T-helper 2 cell treated with Interferon-gamma antibody and Interleukin-4, amounts not matched to agents 100 ng/mL and 5 ng/mL, for 36 hours (primary cell): Measurements from ENCODE around the gene MYH10. TPM values are rescaled to one million over a fixed set of nuclear protein-coding genes. Genes with fewer than 3 reads are reported as not detected.

ENCODE experiments used
- intact Hi-C: fragments of 100-400 bp; cut with micrococcal nuclease; formaldehyde crosslinking; loops from one replicate; pipeline ENCODE4 v1.15.1; 2023
- total RNA-seq: library from RNA; stranded (reverse); gene quantifications from 2 replicates; pipeline ENCODE4 v1.2.3, GENCODE V29; 2022

The MYH10 gene
- total RNA-seq, 1 donor from 2014 or later, result 8.5 TPM

GRCh38 chr17:8649157-8650118 lies 18.9 kb upstream of the MYH10 start:
- intact Hi-C loops, result no loop called here

DNA sequence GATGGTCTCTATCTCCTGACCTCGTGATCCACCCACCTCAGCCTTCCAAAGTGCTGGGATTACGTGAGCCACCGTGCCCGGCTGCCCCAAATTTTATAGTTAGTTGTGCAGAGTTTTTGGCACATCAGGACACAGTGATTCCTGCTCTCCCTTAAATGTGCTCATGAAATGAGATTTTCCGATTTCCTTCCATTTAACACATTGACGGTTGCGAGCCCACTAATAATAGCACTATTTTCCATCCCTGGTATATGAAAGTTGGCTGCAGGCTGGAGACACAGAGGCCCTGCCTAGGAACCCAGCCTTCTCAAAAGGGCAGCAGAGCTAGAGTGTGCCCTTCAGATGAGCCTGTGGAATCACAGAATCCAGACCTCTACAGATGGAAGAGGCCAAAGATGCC lies 17.4 kb upstream of the MYH10 start:
- intact Hi-C loops, result no loop called here

- intact Hi-C loops, result no loop called here
Measured at GRCh38 chr17:8647202-8647601, 16.7 kb upstream of the MYH10 start.

- intact Hi-C loops, result no loop called here
Measured at GRCh38 chr17:8644507-8644902, 14.0 kb upstream of the MYH10 start.

- intact Hi-C loops, result no loop called here
Measured at GRCh38 chr17:8643855-8644506, 13.5 kb upstream of the MYH10 start.

DNA sequence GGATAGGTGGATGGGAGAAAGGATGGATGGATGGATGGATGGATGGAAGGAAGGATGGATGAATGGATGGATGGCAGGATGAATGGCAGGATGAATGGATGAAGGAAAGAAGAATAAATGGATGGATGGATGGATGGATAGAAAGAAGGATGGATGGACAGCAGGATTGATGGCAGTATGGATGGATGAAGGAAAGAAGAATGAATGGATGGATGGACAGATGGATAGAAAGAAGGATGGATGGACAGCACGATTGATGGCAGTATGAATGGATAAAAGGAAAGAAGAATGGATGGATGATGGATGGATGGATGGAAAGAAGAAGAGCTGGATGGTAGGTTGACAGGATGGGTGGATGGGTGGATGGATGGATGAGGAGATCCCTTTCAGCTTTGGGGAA lies 9.2 kb upstream of the MYH10 start:
- intact Hi-C loops, result no loop called here

- intact Hi-C loops, result loop anchor here (5.0 kb wide), 1 partner anchor 265 kb away; no protein-coding TSS in a partner anchor
Measured at GRCh38 chr17:8632061-8632460, 1.5 kb upstream of the MYH10 start.

- intact Hi-C loops, result loop anchor here (2.0 to 5.0 kb wide), 2 partner anchors 115 to 266 kb away; no protein-coding TSS in a partner anchor
Measured at GRCh38 chr17:8631554-8631877, 991 bp upstream of the MYH10 start.

GRCh38 chr17:8630802-8631553 lies 453 bp upstream of the MYH10 start:
- intact Hi-C loops, result loop anchor here (2.0 to 5.0 kb wide), 2 partner anchors 116 to 266 kb away; no protein-coding TSS in a partner anchor

GRCh38 chr17:8629371-8630226 lies 926 bp downstream of the MYH10 start:
- intact Hi-C loops, result loop anchor here (2.0 to 5.0 kb wide), 2 partner anchors 117 to 268 kb away; no protein-coding TSS in a partner anchor

GRCh38 chr17:8628609-8629169 lies 1.8 kb downstream of the MYH10 start:
- intact Hi-C loops, result no loop called here

DNA sequence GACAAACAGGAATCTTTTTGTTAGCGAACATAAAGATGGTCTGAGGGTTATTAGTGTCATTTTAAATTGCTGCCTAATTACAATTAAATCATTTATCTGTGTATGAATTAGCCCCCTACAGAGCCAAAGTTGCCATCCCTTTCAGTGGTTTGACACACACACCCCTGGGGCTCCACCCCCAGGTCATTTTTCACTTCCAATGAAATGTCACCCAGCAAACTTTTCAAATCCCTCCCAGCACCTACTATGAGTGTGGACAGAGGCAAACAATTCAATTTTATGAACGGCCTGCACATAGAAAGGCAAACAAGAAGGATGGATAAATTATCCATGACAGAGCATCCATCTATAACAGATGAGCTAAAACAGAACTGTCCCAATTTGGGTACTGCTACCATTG lies 2.4 kb downstream of the MYH10 start:
- intact Hi-C loops, result no loop called here

- intact Hi-C loops, result no loop called here
Measured at GRCh38 chr17:8623591-8623990, 6.9 kb downstream of the MYH10 start.

DNA sequence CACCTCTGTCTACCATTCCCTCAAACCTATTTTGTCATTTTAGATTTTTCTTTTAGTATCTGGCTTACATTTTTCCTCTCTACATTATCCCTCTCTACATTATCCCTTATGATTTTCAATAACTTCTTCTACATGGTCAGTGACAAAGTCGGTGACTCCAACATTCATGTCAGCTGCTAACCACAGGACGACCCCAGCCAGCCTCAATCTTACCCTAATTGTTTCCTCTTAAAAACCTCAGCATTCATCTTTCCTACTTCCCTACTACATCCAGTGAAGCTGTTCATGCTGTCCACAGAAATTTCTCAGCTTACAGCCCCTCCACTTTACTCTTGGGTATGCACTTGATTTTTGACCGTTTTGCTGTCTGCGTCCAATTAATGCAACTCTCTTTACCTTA lies 8.3 kb downstream of the MYH10 start:
- intact Hi-C loops, result no loop called here

DNA sequence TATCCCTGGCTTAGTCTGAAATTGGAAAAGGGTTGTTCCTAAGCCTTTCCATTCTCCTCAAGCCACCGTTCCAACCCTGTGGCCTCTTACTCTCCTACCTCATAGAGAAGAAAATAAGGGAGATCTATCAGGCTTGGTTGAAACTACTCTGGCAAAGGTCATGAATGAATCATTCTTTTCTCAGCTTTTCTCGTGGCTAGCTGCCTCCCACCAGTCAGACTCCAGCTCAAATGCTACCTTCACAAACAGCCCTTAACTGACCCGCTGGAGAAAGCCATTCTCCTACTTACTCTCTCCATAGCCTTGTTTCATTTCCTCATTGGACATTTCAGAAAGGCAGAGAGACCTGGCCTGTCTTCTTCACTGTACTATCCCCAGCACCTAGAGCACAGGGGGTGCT lies 8.9 kb downstream of the MYH10 start:
- intact Hi-C loops, result no loop called here

GRCh38 chr17:8619294-8619693 lies 11.2 kb downstream of the MYH10 start:
- intact Hi-C loops, result no loop called here

DNA sequence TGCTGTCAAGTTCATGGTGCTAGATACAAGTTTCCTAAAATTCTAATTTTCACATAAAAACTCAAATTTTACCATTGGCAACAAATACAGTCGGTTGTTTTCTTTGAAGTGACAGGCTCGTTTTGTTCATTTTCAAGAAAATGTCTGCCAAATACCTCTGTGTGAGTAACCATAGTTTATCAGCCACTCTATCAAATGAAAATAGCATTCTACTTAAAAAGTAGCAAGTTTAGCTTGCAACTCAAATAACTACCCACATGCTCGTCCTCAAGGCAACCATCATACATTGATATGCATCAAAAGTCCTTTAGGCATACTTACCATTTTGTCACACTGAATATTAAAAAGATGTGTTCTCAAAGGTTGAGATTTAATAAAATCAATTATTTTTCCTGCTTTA lies 11.7 kb downstream of the MYH10 start:
- intact Hi-C loops, result no loop called here

DNA sequence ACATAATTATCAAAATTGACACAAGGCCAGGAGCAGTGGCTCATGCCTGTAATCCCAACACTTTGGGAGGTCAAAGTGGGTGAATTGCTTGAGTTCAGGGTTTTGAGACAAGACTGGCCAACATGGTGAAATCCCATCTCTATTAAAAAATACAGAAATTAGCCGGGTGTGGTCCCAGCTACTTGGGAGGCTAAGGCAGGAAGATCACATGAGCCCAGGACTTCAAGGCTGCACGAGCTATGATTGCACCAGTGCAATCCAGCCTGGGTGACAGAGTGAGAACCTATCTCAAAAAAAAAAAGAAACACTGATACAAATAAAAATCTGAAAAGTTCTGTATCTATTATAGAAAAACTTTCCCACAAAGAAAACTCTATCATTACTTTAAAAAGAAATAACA lies 15.5 kb downstream of the MYH10 start:
- intact Hi-C loops, result no loop called here

DNA sequence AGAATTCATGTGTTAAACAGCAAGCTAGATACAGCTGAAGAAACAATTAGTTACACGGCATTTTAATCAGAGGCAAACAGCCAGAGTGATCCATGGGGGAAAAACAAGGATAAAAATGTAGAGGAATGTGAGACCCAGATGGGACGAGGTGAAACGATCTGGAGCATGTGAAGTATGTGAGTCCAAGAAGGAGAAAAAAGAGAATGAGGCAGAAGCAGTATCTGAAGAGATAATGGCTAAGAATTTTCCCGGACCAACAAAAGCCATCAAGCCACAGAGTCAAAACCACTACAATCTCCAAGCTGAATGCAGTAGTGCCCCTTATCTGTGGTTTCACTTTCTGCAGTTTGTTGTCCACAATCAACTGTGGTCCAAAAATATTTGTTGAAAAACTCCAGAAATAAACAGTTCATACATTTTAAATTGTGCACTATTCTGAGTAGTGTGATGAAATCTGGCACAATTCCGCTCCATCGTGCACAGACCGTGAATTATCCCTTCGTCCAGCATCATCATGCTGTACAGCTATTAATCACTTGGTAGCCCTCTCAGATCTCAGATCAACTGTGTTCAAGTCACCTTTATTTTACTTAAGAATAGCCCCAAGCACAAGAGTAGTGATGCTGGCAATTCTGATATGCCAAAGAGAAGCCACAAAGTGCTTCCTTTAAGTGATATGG lies 18.8 kb downstream of the MYH10 start:
- intact Hi-C loops, result no loop called here

- intact Hi-C loops, result no loop called here
Measured at GRCh38 chr17:8611137-8611536, 19.4 kb downstream of the MYH10 start.
